DOHH2 (cell line): ENCODE results near the gene RWDD4.

Source experiments
- H3F3A ChIP-seq: fragments of 200-600 bp; sonication (generic), shearing (Covaris generic); 2 replicates; pipeline ENCODE4 v1.6.0; 2016; ENCODE audit warnings: antibody characterized with exemption, mild to moderate bottlenecking; ENCODE audit not compliant: control insufficient read depth, insufficient read depth
- H3K27ac ChIP-seq: fragments of 200-600 bp; sonication (generic); 2 replicates; pipeline ENCODE4 v1.5.1; 2014; ENCODE audit warnings: low read depth, mild to moderate bottlenecking, low read length, moderate library complexity
- H3K27me3 ChIP-seq: fragments of 200-600 bp; sonication (generic); 2 replicates; pipeline ENCODE4 v1.6.1; 2014; ENCODE audit warnings: mild to moderate bottlenecking, low read length, mixed read lengths; ENCODE audit not compliant: control insufficient read depth
- H3K36me3 ChIP-seq: fragments of 200-600 bp; sonication (generic); 2 replicates; pipeline ENCODE4 v1.6.1; 2014; ENCODE audit warnings: mild to moderate bottlenecking, low read length, moderate library complexity, mixed read lengths; ENCODE audit not compliant: control insufficient read depth
- H3K4me1 ChIP-seq: fragments of 200-600 bp; sonication (generic); 2 replicates; pipeline ENCODE4 v1.6.1; 2014; ENCODE audit warnings: mild to moderate bottlenecking, low read length, mixed read lengths; ENCODE audit not compliant: control insufficient read depth
- H3K4me2 ChIP-seq: fragments of 200-600 bp; sonication (generic); 2 replicates; pipeline ENCODE4 v1.6.0; 2014; ENCODE audit warnings: mild to moderate bottlenecking, low read length, moderate library complexity
- H3K4me3 ChIP-seq: fragments of 200-600 bp; sonication (generic); 2 replicates; pipeline ENCODE4 v1.5.1; 2014; ENCODE audit warnings: mild to moderate bottlenecking, low read length, mixed read lengths
- H3K79me2 ChIP-seq: fragments of 200-600 bp; sonication (generic); 2 replicates; pipeline ENCODE4 v1.6.1; 2014; ENCODE audit warnings: mild to moderate bottlenecking, low read length, mixed read lengths; ENCODE audit not compliant: control insufficient read depth
- H3K9me2 ChIP-seq: fragments of 200-600 bp; sonication (generic); replicated peaks from 2 replicates; pipeline ENCODE4 v1.6.1; 2014; ENCODE audit warnings: mild to moderate bottlenecking, low read length, mixed read lengths; ENCODE audit not compliant: control insufficient read depth
- H3K9me3 ChIP-seq: fragments of 200-600 bp; sonication (generic); 2 replicates; pipeline ENCODE4 v1.6.1; 2014; ENCODE audit warnings: antibody characterized with exemption, low read length, mixed read lengths; ENCODE audit not compliant: control insufficient read depth, insufficient read depth
- H4K20me1 ChIP-seq: fragments of 200-600 bp; sonication (generic); 2 replicates; pipeline ENCODE4 v1.6.0; 2014; ENCODE audit warnings: low read depth, mild to moderate bottlenecking, antibody characterized with exemption, low read length, moderate library complexity; ENCODE audit not compliant: control insufficient read depth, insufficient read depth
- EZH2phosphoT487 ChIP-seq: fragments of 200-600 bp; sonication (generic); IDR thresholded peaks from 2 replicates; pipeline ENCODE4 v1.6.1; 2017; ENCODE audit warnings: borderline replicate concordance, mild to moderate bottlenecking, antibody characterized with exemption, low read length, moderate library complexity, mixed read lengths
- TF ChIP-seq, protein P1 (sequence below): fragments of 200-600 bp; sonication (generic); IDR thresholded peaks from one replicate; pipeline ENCODE4 v1.5.1; 2014; ENCODE audit warnings: antibody characterized with exemption, mild to moderate bottlenecking, low read depth, low read length; ENCODE audit not compliant: poor library complexity, severe bottlenecking

RWDD4 gene

DNA sequence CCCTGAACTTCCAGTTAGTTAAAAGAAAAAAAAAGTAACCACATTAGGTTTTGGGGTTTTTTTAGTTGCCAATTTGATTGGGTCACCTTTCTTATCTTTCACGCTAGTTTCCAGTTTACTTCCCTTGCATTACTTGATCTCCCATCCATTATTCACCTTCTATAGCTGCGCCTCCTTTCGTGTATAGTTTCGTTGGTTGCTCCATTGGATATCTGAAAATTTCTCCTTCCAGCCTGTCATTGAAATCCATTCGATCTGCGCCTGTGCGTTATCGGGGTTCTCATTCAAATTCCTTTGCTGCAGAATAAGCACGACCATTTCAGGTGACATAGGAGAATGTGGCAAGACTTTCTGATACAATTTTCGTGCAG, 872 bp upstream of the RWDD4 start:
- H4K20me1 ChIP-seq: no peaks in the 10 kb centered on the region
- peaks cover 20% of the 10 kb centered on the region for H3K36me3 ChIP-seq
- H3K4me2 ChIP-seq: peak overlapping the region; percentile 96
- H3K9me3 ChIP-seq: no peaks in the 10 kb centered on the region
- peak overlapping the region; percentile 54 for H3K27ac ChIP-seq
- peaks cover 65% of the 10 kb centered on the region for H3K79me2 ChIP-seq
- TF ChIP-seq EZH2phosphoT487: no peak
- no peaks in the 10 kb centered on the region for H3K27me3 ChIP-seq
- peaks cover 24% of the 10 kb centered on the region for H3K4me1 ChIP-seq
- H3F3A ChIP-seq: no peaks in the 10 kb centered on the region
- H3K9me2 ChIP-seq: no peaks in the 10 kb centered on the region
- peak overlapping the region; percentile 90 for H3K4me3 ChIP-seq

DNA sequence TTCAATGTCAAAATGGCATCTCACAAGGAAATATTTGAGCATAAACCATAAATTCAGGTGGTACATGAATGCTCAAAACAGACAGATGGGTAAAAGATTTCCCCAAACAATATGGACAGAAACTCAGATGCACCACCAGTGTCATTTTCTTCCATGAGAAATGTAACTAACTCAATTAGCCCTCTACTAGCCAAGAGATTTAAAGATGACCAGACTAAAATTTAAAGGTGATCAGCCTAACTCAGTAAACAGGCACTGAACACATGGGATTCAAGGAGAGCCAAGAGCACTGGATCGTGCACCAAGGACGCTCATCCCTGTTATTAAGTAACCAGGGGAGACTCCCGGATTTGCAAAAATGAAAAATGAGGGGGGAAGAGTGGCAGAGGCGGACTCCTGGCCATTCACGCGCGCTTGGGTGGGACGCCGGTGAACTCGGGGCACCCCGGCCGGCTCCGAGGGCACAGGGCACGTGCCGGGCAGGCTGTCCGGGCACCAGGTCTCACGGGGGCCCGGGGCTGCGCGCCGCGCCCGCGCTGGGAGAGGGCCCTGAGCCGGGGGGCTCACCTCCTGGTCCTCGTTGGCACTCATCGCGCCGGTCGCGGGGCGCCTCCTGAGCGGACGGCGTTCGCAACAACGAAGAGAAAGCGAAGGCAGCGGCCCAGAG, 490 bp downstream of the RWDD4 start:
- H3K9me3 ChIP-seq: no peaks in the 10 kb centered on the region
- peaks cover 24% of the 10 kb centered on the region for H3K4me1 ChIP-seq
- peaks cover 63% of the 10 kb centered on the region for H3K79me2 ChIP-seq
- H3K27me3 ChIP-seq: no peaks in the 10 kb centered on the region
- peak overlapping the region; percentile 92 for H3K4me2 ChIP-seq
- H3K9me2 ChIP-seq: no peaks in the 10 kb centered on the region
- H3F3A ChIP-seq: no peaks in the 10 kb centered on the region
- TF ChIP-seq EZH2phosphoT487: no peak
- TF ChIP-seq, protein P1, sequence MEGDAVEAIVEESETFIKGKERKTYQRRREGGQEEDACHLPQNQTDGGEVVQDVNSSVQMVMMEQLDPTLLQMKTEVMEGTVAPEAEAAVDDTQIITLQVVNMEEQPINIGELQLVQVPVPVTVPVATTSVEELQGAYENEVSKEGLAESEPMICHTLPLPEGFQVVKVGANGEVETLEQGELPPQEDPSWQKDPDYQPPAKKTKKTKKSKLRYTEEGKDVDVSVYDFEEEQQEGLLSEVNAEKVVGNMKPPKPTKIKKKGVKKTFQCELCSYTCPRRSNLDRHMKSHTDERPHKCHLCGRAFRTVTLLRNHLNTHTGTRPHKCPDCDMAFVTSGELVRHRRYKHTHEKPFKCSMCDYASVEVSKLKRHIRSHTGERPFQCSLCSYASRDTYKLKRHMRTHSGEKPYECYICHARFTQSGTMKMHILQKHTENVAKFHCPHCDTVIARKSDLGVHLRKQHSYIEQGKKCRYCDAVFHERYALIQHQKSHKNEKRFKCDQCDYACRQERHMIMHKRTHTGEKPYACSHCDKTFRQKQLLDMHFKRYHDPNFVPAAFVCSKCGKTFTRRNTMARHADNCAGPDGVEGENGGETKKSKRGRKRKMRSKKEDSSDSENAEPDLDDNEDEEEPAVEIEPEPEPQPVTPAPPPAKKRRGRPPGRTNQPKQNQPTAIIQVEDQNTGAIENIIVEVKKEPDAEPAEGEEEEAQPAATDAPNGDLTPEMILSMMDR: no peak
- peak overlapping the region; percentile 90 for H3K4me3 ChIP-seq
- H4K20me1 ChIP-seq: no peaks in the 10 kb centered on the region
- no peak overlapping the region for H3K27ac ChIP-seq
- peaks cover 23% of the 10 kb centered on the region for H3K36me3 ChIP-seq

DNA sequence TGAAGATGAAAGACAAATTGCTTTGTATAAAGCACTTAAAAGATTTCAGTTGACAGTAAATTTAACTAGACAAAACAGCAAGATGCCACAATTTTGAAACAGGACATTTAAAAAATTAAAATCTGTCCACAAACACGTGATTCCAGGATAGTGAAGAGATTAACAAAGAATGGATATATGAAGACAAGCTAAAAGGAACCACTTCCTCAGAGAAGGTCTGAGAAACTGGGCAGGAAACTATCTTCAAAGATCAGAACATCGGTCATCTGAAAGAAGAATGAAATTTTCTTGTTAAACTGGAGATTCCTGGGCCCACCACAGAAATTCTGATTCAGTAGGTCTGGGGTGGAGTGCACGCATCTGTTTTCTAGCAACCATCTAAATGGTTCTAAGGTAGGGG, 1.4 kb downstream of the RWDD4 start:
- no peaks in the 10 kb centered on the region for H3K9me2 ChIP-seq
- no peaks in the 10 kb centered on the region for H3K9me3 ChIP-seq
- H3K27ac ChIP-seq: peak overlapping the region; percentile 23; the same call in 1 of the 2 replicates
- peaks cover 30% of the 10 kb centered on the region for H3K36me3 ChIP-seq
- H3F3A ChIP-seq: no peaks in the 10 kb centered on the region
- peak overlapping the region; percentile 92 for H3K4me2 ChIP-seq
- peaks cover 63% of the 10 kb centered on the region for H3K79me2 ChIP-seq
- peaks cover 24% of the 10 kb centered on the region for H3K4me1 ChIP-seq
- H4K20me1 ChIP-seq: no peaks in the 10 kb centered on the region
- peak overlapping the region; percentile 90 for H3K4me3 ChIP-seq
- TF ChIP-seq EZH2phosphoT487: no peak
- TF ChIP-seq, protein P1: no peak
- H3K27me3 ChIP-seq: no peaks in the 10 kb centered on the region

DNA sequence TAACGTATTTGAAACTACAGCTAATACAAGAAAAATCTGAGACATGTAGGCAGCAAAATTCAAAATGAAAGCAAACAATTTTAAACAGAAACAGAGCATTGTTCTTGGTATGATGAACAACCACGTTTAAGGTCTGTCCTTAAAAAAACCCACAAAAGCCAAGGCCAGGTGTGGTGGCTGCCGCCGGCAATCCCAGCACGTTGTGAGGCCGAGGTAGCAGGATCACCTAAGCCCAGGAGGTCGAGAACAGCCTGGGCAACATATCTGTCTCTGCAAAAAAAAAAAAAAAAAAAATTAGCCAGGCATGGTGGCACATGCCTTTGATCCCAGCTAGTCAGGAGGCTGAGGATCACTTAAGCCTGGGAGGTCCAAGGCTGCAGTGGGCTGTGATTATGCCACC, 13.7 kb downstream of the RWDD4 start:
- H3K9me3 ChIP-seq: no peaks in the 10 kb centered on the region
- H3K79me2 ChIP-seq: no peaks in the 10 kb centered on the region
- H3K4me1 ChIP-seq: no peaks in the 10 kb centered on the region
- TF ChIP-seq, protein P1: no peak
- TF ChIP-seq EZH2phosphoT487: no peak
- H3K4me3 ChIP-seq: no peak overlapping the region
- H3K36me3 ChIP-seq: peaks cover 52% of the 10 kb centered on the region
- no peaks in the 10 kb centered on the region for H4K20me1 ChIP-seq
- H3K4me2 ChIP-seq: no peak overlapping the region
- no peaks in the 10 kb centered on the region for H3K9me2 ChIP-seq
- H3K27me3 ChIP-seq: no peaks in the 10 kb centered on the region
- no peak overlapping the region for H3K27ac ChIP-seq
- no peaks in the 10 kb centered on the region for H3F3A ChIP-seq
